Measurements from ENCODE around the gene FGD1.
"Not testable (repeated sequence)": the region's sequence is repeated elsewhere in the genome, so short reads cannot be mapped to it uniquely, and the experiment has no call there.

The FGD1 gene

DNA sequence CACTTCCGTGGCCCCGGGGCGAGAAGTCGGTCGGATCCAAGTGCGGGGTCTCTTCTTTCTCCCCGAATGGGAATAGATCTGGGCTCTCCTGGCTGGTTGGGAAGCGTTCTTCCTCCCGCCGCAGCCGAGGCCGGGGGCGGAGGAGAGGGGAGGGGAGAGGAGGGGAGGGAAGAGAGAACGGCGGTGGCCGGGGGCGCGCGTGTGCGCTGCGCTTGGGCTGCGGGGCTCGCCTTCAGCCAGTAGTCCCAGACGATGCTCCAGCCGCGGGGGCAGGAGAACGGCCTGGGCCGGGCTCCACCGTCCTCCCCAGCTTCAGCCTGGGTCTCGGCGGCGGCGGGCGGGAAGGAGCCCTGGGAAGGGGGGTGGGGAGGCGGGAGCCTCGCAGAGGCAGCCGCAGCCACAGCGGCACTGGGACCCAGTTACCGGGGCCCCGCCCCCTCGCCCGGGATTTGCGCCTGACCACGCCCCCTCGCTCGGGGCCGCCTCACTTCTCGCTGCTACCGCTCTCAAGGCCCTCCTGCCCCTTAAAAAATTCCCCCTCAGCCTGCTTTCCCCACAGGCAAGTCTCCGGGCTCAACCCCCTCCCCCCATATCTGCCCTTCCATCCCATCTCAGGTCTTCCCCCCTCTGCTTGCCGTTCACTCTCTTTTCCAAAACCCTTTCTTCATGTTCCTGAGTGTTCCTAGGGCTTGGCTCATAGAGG is at the start of gene FGD1:
Gene FGD1 (minus strand): TSS at position 421 of the 703 bp plus-strand sequence. CDS start 802 bp downstream, outside the sequence.
- DNase-seq (ENCODE audit: low read depth, low spot score): peak; percentile 85

DNA sequence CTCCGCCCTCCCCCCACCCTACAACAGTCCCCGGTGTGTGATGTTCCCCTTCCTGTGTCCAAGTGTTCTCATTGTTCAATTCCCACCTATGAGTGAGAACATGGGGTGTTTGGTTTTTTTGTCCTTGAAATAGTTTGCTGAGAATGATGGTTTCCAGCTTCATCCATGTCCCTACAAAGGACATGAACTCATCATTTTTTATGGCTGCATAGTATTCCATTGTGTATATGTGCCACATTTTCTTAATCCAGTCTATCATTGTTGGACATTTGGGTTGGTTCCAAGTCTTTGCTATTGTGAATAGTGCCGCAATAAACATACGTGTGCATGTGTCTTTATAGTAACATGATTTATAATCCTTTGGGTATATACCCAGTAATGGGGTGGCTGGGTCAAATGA is 46.2 kb upstream of the FGD1 start:
- DNase-seq (ENCODE audit: low read depth, low spot score): not testable (repeated sequence)

DNA sequence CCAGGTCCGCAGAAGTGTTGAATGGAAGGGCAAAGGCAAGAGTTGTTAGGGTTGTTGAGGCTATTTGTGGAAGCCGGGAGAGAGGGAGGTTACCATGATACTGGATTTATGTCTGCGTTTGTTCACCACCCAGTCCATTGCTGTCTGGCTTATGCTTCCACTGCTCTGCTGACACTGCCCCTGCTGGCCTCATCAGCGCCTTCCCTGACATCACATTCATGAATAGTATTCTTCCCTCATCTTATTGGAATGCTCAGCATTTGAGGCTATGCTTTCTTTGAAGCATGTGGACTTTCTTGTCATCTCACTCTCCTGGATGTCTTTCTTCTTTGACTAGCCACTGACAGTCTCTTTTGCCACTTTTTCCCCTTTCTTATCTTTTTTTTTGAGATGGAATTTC is 44.3 kb upstream of the FGD1 start:
- peak; percentile 46 for DNase-seq (ENCODE audit: low read depth, low spot score)

DNA sequence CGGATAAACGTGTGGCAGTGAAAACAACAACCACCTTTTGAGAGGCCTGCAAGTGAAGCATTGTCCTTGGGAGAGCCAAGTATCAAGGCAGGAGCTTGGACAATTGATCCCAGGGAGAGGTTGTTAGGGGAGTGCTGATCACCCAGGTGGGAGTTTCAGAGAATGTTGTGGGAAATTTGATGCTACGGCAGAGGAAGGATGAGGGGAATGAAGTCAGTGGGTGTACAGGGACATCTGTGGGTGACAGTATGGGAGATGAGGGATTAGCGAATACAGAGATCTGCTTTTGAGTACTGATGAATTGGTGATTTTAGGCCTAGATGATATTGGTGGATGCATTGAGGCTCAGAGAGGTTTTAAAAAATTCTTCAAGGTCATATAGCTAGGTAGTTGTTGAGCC is 38.2 kb upstream of the FGD1 start:
- no peak for DNase-seq (ENCODE audit: low read depth, low spot score)

DNA sequence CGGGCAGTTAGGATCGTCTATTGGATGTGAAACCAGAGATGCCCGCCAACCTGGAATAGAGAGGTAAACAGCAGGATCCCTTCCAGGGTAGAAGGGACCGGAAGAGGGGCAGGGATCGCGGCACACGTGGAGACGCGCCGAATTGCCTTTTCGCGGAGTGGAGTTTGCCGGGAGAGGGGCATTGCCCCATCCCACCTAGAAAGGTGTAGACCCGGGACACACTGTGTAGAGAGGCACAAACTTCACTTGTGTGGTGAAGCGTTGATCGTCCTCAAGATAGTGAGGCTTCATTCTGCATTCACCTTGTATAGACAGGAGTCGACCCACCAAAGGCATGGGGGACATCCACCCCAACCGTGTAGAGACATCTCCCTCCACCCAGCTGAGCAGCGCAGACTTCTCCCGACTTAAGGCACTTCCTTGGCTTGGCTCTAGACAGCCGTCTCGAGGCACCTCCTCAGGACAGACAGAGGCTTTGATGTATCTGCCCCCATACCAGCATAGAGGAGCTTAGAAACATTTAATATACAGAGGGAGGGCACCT is 34.4 kb upstream of the FGD1 start:
- DNase-seq (ENCODE audit: low read depth, low spot score): no peak

DNA sequence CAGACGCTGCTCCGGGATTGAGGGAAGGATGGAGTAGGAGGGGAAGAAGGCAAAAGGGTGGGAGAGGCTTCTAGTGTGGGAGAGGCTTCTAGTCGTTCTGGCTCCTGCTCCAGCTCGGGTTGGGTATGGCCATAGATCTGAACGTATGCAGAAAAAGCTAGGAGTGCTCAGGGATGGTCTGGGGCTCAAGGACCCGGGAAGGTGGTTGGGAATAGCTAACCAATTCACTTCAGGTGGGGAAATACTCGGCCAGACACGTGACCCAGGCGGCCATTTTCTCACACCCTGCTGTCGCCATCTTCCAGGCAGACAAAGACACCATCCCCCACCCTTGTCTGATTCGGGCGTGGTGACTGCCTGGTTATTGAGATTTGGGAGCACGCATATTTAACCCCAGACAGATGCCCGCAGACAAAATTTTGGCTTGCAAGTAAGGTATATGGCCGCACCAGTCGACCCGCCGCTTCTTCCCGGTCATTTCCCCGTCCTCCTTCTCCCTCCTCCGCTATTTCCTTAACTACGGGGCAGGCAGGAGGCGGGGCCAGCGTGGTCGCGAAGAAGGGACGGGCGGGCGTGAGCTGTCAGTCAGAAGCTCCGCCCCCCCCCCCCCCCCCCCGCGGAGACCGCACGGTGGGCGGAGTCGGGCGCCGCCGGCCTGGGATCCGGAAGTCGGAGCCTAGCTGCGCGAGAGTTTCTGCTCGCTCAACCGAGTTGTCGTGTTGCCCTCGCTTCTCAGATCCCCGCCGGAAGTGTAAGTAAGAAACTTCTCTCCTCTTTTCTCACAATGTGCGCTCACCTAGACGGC is 33.7 kb upstream of the FGD1 start, which contains the start of gene GNL3L:
Gene GNL3L (plus strand): TSS at position 668 of the 805 bp plus-strand sequence. CDS start 2,348 bp downstream, outside the sequence.
- DNase-seq (ENCODE audit: low read depth, low spot score): peak; percentile 94

DNA sequence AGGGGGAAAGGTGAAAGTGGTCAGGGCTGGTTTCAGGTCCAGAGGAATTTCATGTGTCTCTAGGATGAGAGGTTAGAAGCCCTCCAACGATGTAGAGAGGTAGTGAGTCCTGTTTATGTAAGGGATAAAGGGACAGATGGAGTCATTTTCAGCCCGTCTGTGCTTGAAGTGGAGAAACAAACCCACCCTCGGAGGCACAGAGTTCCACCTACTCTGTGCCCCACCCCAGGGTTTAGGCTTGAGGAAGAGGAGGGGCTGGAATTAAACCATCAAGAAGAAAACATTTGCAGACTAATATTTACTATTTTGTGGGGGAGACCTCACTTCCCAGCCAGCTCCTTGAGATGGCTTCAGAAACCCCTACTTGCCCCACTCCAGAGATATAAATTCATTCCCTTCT is 33.1 kb upstream of the FGD1 start:
- DNase-seq (ENCODE audit: low read depth, low spot score): no peak

DNA sequence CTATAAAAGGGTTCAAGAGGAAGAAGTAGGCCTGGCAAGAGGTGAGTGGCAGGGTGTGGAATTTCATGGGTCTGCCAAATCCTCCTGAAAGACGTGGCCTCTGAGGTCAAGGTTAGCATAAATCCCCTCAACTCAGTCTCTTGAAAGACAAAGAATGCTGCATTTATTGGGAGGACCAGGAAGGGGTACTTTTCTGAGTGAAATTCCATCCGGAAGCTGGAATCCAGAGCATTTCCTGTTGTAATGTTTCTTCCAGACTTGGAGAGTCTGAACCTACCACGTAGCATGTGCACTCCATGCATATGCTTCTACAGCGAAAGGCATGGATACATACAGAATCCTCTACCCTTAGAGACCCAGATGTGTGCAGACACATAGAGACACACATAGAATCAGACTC is 13.4 kb upstream of the FGD1 start:
- DNase-seq (ENCODE audit: low read depth, low spot score): peak; percentile 24

DNA sequence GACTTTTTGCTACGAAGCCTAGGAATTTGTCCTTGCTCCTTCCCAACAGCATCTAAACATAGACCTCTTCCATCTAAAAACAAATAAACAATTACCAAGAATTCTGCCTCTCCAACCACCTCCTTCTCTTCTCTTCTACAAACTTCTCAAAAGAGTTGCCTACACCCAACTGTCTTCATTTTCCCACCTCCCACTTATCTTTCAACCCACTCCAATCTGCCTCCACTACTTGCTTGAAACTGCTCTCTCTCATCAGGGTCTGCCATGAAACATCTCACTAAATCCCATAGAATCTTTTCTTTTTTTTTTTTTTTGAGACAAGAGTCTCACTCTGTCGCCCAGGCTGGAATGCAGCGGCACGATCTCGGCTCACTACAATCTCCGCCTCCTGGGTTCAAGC is 902 bp upstream of the FGD1 start:
- DNase-seq (ENCODE audit: low read depth, low spot score): no peak

DNA sequence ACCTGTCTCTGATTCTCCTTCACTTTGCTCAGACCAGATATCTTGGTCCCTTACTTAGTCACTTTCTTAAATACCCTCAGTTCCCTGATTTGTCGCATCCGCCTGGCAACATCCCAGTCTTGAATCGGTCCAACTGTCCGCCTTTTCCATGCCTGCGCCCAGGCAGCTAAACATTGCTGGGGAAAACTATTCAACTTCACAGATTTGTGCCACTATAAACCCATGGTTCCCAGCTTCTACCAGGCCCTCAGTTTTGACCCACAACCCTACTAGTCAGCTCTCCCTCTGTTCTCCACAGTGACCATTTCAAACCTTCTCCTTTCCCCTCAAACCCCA is 451 bp upstream of the FGD1 start:
- DNase-seq (ENCODE audit: low read depth, low spot score): no peak

DNA sequence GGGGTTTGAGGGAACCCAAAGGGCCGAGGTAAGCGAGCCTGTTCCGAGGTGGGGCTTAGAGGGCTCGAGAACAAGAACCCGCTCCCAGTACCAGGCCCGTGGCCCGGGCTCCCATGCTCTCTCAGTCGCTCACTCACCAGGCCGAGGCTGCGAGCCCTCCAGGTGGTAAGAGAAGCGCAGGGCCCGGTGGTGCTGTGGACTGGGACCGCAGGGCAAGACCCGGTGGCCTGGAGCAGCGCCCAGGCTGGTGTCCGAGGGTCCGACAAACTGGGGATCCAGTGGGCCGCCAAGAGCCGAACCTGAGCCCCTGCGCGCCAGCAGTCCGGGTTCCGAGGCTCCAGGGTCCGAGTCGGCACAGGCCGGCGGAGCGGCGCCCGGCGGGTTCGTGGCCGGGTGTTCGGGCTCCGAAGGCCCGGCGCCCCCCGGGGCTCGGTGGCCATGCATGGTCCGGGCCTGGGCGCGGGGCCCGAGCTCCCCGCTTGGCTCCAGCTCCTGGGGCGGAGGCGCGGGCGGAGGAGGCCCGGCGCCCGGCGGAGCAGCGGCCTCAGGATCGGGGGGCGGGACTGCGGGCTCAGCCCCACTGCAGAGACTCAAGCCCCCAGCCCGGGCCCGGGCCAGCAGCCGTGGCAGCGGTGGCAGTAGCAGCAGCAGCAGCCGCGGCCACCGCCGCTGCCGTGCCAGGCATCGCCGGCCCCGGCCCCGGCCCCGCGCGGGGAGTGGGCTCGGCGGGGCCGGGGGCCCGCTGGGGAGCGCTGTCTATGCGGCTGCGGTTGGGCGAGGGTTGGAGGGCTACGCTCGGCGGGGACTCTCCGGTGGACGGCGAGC is 833 bp downstream of the FGD1 start:
- DNase-seq (ENCODE audit: low read depth, low spot score): peak; percentile 57

DNA sequence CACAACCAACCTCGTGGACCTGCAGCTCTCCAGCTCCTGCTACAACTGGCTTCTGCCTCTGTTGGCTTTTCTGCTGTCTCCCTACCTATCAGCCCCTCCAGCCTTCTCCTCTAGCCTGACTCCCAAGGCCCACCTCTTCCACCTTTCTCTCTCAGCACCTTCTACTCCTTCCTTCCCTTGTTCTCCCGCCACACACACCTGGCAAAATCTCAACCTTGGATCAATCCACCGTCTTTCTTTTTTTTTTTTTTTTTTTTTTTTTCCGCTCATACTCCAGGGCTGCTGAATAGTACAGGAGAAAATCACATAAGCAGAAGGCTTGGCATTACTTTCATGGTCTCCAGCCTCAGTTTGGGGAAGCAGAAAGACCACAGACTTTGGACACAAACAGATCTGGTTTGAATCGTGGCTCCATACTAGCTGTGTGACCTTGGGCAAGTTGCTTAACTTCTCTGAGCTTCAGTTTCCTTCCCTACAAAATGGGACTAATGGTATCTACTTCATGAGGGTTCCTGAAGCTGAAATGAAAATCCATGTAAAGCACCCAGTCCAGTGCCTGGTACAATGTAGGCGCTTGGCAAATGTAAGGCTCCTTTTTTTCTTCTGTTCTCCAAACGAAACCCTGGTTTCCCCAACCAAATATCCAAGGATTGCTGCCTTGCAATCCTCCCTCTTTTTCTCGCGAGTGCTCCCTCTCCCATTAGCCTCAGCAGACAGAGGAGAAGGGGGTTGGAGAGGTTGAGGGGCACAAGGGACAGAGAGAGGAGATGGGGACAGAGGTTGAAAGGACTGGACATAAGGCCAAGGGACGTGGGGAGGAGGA is 1.7 kb downstream of the FGD1 start:
- DNase-seq (ENCODE audit: low read depth, low spot score): no peak

DNA sequence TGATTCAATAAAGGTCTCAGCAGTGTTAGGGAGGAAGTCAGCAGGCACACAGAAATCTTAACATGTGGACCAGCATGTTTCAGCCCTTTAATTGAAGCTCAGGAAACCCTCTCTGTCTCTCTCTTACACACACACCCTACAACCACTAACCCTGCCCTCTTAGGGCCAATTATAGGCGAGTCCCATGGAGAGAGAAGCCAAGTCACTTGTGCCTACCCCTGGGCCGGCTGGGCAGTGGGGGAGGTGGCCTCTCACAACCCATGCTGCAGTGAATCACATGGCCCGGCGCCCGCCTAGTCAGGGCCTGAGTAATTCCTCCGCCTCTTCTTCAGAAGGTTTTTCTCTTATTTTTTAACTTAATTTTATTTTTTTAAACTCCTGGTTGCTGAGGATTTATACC is 3.7 kb downstream of the FGD1 start:
- peak; percentile 19 for DNase-seq (ENCODE audit: low read depth, low spot score)

DNA sequence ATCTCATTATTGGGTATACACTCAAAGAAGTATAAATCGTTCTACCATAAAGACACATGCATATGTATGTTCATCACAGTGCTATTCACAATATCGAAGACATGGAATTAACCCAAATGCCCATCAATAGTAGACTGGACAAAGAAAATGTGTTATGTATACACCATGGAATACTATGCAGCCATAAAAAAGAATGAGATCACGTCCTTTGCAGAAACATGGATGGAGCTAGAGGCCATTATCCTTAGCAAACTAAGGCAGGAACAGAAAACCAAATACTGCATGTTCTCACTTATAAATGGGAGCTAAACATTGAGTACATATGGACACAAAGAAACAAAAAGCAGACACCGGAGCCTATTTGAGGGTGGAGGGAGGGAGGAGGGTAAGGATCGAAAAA is 6.2 kb downstream of the FGD1 start:
- not testable (repeated sequence) for DNase-seq (ENCODE audit: low read depth, low spot score)

DNA sequence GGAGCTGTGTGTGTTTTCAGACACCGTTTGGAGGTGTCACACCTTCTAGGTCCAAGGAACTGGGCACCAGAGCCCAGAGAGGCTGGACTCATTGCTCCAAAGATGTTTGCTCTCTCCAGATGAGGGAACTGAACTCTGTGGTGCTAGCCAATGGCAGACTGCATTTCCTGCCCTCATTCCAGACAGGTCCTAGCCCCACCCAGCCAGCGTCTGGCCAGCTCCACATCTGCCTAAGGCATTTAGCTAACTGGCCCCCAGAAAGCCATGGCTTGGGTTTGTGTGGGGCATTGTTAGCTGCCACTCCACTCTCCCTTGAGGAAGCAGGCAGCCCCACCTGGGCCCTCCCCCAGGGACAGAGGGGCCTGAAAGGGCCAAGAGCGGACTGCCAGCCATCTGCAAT is 11.4 kb downstream of the FGD1 start:
- peak; percentile 84 for DNase-seq (ENCODE audit: low read depth, low spot score)

DNA sequence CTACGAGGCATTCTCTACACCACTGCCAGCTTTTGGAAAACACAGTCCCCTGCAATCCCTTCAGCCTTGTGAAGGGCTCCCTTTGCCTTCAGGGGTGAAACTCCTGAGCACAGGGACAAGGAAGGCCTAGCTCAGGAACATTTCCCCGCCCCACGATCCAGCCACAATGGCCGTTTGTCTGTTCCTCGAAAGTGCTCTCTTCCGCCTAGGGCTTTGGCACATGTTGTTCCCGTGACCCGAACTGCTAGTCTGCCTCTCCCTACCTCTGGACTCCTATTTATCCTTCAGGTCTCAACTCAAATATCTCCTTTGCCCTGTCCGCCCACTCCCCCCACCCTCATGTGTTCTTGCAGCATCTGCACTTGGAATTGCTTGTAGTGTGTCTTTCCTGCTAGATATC is 12.1 kb downstream of the FGD1 start:
- DNase-seq (ENCODE audit: low read depth, low spot score): peak; percentile 27

DNA sequence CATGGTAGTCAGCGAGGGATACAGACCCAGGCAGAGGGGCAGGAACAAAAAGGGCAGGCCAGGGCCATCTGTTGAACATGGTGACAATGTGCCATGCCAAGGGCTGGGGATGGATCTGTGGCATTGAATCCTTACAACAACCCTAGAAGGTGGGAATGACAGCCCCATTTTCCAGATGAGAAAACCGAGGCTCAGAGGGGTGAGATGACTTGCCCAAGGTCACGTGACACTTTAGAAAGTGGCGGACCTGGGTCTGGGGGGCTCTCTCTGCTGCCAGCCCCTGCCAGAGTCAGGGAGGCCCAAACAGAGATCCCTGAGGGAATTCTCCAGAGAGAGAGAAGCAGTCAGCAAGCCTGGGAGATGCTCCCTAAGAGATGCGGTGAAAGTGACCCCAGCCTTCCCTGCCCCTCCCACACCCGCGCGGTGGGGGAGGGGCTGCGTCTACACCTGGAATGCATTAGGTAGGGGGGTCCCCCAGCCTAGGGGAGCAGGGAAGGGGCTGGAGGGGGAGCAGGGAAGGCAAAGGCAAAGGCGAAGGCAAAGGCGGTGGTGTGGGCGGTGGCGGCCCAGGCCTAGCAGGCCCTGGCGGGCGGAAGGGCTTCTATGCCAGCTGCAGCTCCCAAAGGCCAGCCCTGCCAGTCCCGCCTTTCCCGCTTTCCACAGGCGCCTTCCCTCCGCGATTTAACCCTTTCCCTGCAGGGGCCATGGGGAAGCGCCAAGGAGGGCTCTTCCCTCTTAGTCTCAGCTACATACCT is 13.0 kb downstream of the FGD1 start:
- DNase-seq (ENCODE audit: low read depth, low spot score): peak; percentile 41

DNA sequence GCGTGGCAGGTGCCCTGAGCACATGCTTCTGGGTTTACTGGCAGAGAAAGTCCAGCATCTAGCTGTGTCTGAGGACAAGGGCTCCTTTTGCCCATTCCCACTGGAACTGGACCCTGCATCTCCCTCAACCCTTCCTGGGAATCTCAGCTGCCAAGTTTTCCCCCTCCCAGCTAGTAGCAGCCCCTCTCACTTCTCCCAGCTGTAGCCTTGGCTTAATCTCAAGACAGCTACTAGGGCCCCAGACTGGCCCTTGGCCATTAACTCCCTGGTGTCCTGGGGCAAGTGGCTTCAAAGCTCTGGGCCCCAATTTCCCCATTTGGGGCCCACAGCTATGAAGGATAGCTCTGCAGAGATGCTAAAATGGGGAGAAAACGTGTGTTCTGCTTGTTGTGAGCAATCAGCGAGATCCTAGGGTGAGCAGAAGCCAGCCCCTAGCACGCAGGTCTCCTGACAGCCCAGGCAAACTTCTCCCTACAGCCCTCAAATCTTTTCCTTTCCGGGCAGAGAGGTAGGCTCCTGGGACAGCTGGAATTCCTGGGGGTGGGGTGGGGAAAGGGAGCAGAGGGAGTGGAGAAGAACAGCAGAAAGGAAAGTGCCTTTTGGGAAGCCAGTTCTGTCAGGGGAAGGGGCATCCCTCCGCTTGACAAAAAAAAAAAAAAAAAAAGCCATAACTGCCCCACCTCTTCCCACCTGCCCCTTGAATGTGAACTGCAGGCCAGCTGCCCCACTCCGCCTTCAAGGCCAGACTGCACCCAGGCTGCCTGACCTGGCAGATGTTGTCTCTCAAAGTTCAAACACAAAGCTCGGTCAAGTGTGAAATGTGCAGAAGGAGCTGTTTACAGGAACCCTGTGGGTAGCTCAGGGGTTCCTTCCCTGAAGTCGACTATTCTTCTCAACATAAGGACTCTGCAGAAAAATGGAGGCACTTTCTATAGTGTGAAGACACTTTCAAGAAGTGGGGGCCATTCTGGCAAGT is 16.6 kb downstream of the FGD1 start:
- DNase-seq (ENCODE audit: low read depth, low spot score): peak; percentile 87

Measured in ELF-1 (cell line).